Panc1 (cell line): ENCODE results near the gene PRKD1. TPM values are rescaled to one million over a fixed set of nuclear protein-coding genes. Genes with fewer than 3 reads are reported as not detected.

Source experiments
- ATAC-seq: fragments of 200-7000 bp; cut with Tn5 transposase; 2 replicates; pipeline ENCODE4 v1.9.1; 2020; ENCODE audit warnings: mild to moderate bottlenecking, moderate library complexity
- BruUV-seq: library from RNA; stranded (reverse); fragments of 400-500 nt; replicated peaks from 2 replicates; lab custom pipeline; 2021; lab: Mats Ljungman, UMichigan
- CTCF ChIA-PET: fragments of 300-600 bp; sonication (Branson Sonifier 250); formaldehyde crosslinking; loops from one replicate; lab custom pipeline; 2022; ENCODE audit warnings: antibody characterized with exemption; lab: Charles Lee
- POLR2A ChIA-PET: fragments of 300-600 bp; sonication (Branson Sonifier 250); formaldehyde crosslinking; loops from one replicate; lab custom pipeline; 2022; ENCODE audit warnings: antibody characterized with exemption; lab: Charles Lee
- DNase-seq: peaks from one replicate; pipeline ENCODE4 v3.0.0-alpha.2; 2010; ENCODE audit warnings: low read depth, low spot score
- H3K27ac ChIP-seq: 2 replicates; pipeline ENCODE4 v1.5.1; 2011; ENCODE audit warnings: mild to moderate bottlenecking, low read length, inconsistent platforms
- H3K27me3 ChIP-seq: fragments of 200-500 bp; sonication (Bioruptor generic); 2 replicates; pipeline ENCODE4 v1.6.0; 2014; ENCODE audit warnings: low read length, inconsistent platforms; ENCODE audit not compliant: control insufficient read depth, insufficient read depth
- H3K36me3 ChIP-seq: fragments of 200-500 bp; sonication (Bioruptor generic); 2 replicates; pipeline ENCODE4 v1.5.1; 2014; ENCODE audit warnings: inconsistent platforms, mild to moderate bottlenecking, low read length, moderate library complexity; ENCODE audit not compliant: control insufficient read depth, insufficient read depth
- H3K4me1 ChIP-seq: 2 replicates; pipeline ENCODE4 v1.5.1; 2011; ENCODE audit warnings: inconsistent platforms, mild to moderate bottlenecking, low read length, moderate library complexity; ENCODE audit not compliant: control insufficient read depth, insufficient read depth
- H3K4me3 ChIP-seq, 2 experiments: 2 replicates each; pipeline ENCODE4 v1.5.1; 2011 to 2012; ENCODE audit warnings: low read depth in 2 of 2, low read length in 2 of 2, mild to moderate bottlenecking in 2 of 2, inconsistent platforms in 1 of 2, moderate library complexity in 1 of 2
- H3K9me3 ChIP-seq: fragments of 200-500 bp; sonication (Bioruptor generic); 2 replicates; pipeline ENCODE4 v1.5.1; 2014; ENCODE audit warnings: low read depth, mild to moderate bottlenecking, inconsistent platforms, low read length, moderate library complexity; ENCODE audit not compliant: control insufficient read depth, insufficient read depth
- CTCF ChIP-seq: fragments of 450-650 bp; IDR thresholded peaks from 2 replicates; pipeline ENCODE4 v1.5.1; 2017; ENCODE audit warnings: mild to moderate bottlenecking
- POLR2AphosphoS5 ChIP-seq: IDR thresholded peaks from 2 replicates; pipeline ENCODE4 v1.6.1; 2012; ENCODE audit warnings: mild to moderate bottlenecking, low read depth, low read length, moderate library complexity
- REST ChIP-seq, 2 experiments: IDR thresholded peaks; 2 replicates each; pipeline ENCODE4 v1.6.1; 2011 to 2012; ENCODE audit warnings: low read depth in 2 of 2, control low read depth in 1 of 2, low read length in 1 of 2, mild to moderate bottlenecking in 1 of 2, moderate library complexity in 1 of 2; ENCODE audit not compliant: insufficient read depth in 1 of 2
- SIN3A ChIP-seq: IDR thresholded peaks from 2 replicates; pipeline ENCODE4 v1.6.1; 2012; ENCODE audit warnings: low read depth, mild to moderate bottlenecking, low read length, moderate library complexity, borderline replicate concordance; ENCODE audit not compliant: insufficient read depth
- TCF7L2 ChIP-seq: IDR thresholded peaks from 2 replicates; pipeline ENCODE4 v1.6.1; 2011; ENCODE audit warnings: mild to moderate bottlenecking, low read depth, low read length, inconsistent platforms
- in situ Hi-C: cut with HindIII; loops from 2 replicates; pipeline ENCODE4 v1.10.0; 2016; ENCODE audit warnings: low sequenced_read_pairs, low pct_unique_long_range_greater_than_20kb
- intact Hi-C: fragments of 100-400 bp; cut with micrococcal nuclease; formaldehyde crosslinking; loops from one replicate; pipeline ENCODE4 v1.10.0; 2022; ENCODE audit not compliant: unreplicated experiment
- total RNA-seq: library from RNA; stranded (reverse); gene quantifications from one replicate; pipeline ENCODE4 v1.2.1, GENCODE V29; 2021; ENCODE audit not compliant: unreplicated experiment

The PRKD1 gene
- total RNA-seq, 1 experiment from 2014 or later, result 8.2 TPM

DNA sequence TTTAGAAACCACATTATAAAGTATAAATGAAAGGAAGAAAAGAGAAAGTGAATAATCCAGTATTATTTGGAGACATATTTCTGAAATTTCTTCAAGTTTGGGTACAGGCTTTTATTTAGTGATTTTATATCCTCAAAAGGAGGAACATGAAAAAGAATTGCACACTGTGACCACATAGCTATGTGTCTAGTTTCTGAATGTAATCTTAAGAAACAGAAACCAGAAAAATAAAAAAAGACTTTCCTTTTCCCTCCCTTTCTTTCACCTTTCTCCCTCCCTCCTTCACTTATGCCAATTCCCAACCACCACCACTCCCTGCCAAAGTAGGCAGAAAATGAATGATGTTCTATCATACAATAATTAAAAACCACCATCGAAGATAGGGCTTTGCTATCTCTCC is 189.6 kb downstream of the PRKD1 start:
- DNase-seq (no peak), ATAC-seq (no peak)
- Histone ChIP-seq H3K36me3 (no peaks in the 10 kb centered on the region), H3K27ac (no peak overlapping the region), H3K27me3 (no peaks in the 10 kb centered on the region), H3K4me3 (no peak overlapping the region), H3K9me3 (no peaks in the 10 kb centered on the region), H3K4me1 (no peaks in the 10 kb centered on the region)
- TF ChIP-seq REST (IDR thresholded peaks at IDR 0.05; ENCODE audit: insufficient read depth in 1 of 2, low read depth in 2 of 2, low read length in 1 of 2) (no peak), POLR2AphosphoS5 (no peak), CTCF (no peak), SIN3A (no peak), TCF7L2 (no peak)
- in situ Hi-C loops, result no loop called here
- POLR2A ChIA-PET, result no interaction called here
- no TSS peak for BruUV-seq
- intact Hi-C loops, result no loop called here
- CTCF ChIA-PET, result no interaction called here

GRCh38 chr14:29735459-29735858 is 192.2 kb downstream of the PRKD1 start:
- in situ Hi-C loops, result no loop called here
- no peak for TF ChIP-seq POLR2AphosphoS5
- TF ChIP-seq TCF7L2, result no peak
- no peak for TF ChIP-seq REST (IDR thresholded peaks at IDR 0.05; ENCODE audit: insufficient read depth in 1 of 2, low read depth in 2 of 2, low read length in 1 of 2)
- H3K27ac ChIP-seq, result no peak overlapping the region
- H3K4me3 ChIP-seq, result no peak overlapping the region
- no peaks in the 10 kb centered on the region for H3K27me3 ChIP-seq
- no peaks in the 10 kb centered on the region for H3K4me1 ChIP-seq
- CTCF ChIA-PET, result no interaction called here
- no peaks in the 10 kb centered on the region for H3K9me3 ChIP-seq
- no peak for DNase-seq
- intact Hi-C loops, result no loop called here
- BruUV-seq, result no TSS peak
- H3K36me3 ChIP-seq, result no peaks in the 10 kb centered on the region
- POLR2A ChIA-PET, result no interaction called here
- ATAC-seq, result no peak
